GM13976 (cell line): ENCODE measurements around the gene RBX1.

Source experiments
- DNase-seq: peaks from one replicate; pipeline ENCODE4 v3.0.0; 2012; ENCODE audit warnings: low spot score
- CTCF ChIP-seq: IDR thresholded peaks from 2 replicates; pipeline ENCODE4 v1.5.1; 2012; ENCODE audit warnings: borderline replicate concordance, mild to moderate bottlenecking; ENCODE audit not compliant: insufficient read depth; ENCODE audit errors: extremely low read depth, missing control alignments, control extremely low read depth
- in situ Hi-C: fragments of 300-500 bp; cut with MboI; formaldehyde crosslinking; loops from one replicate; pipeline ENCODE4 v1.12.0; 2022; ENCODE audit warnings: low sequenced_read_pairs, mixed read lengths, inconsistent platforms; ENCODE audit not compliant: unreplicated experiment

Gene RBX1

GRCh38 chr22:40979198-40979597 is 28.0 kb downstream of the RBX1 start:
- in situ Hi-C loops = no loop called here
- DNase-seq = no peak
- no peak for TF ChIP-seq CTCF

- DNase-seq = no peak
- no peak for TF ChIP-seq CTCF
- in situ Hi-C loops = no loop called here
Observed at GRCh38 chr22:40979871-40980270, 28.7 kb downstream of the RBX1 start.

GRCh38 chr22:40982482-40983385 is 31.6 kb downstream of the RBX1 start:
- no peak for TF ChIP-seq CTCF
- DNase-seq = peak; percentile 65
- in situ Hi-C loops = no loop called here

- DNase-seq = no peak
- TF ChIP-seq CTCF = no peak
- in situ Hi-C loops = no loop called here
Observed at GRCh38 chr22:40991298-40991697, 40.1 kb downstream of the RBX1 start.

- no peak for DNase-seq
- no peak for TF ChIP-seq CTCF
Observed at GRCh38 chr22:40995821-40996220, 44.6 kb downstream of the RBX1 start.

GRCh38 chr22:40997520-40997919 is 46.3 kb downstream of the RBX1 start:
- in situ Hi-C loops = no loop called here
- no peak for DNase-seq
- no peak for TF ChIP-seq CTCF

More at GRCh38 chr22:40995821-40996220, 44.6 kb downstream of the RBX1 start:
- in situ Hi-C loops = no loop called here
